Activated B cell treated with CpG ODN at 0.5 μM for 24 hours (primary cell): ENCODE measurements around the gene TMEM135. TPM values are rescaled to one million over a fixed set of nuclear protein-coding genes. Genes with fewer than 3 reads are reported as not detected.
"Not testable (repeated sequence)": the region's sequence is repeated elsewhere in the genome, so short reads cannot be mapped to it uniquely, and the experiment has no call there.

ENCODE experiments used
- ATAC-seq: fragments of 200-7000 bp; cut with Tn5 transposase; one replicate; pipeline ENCODE4 v1.10.0; 2021; ENCODE audit warnings: low read depth, mild to moderate bottlenecking, moderate library complexity
- CTCF ChIA-PET: fragments of 350-600 bp; sonication (Branson Sonifier 250); formaldehyde crosslinking; loops from one replicate; lab custom pipeline; 2021; ENCODE audit warnings: antibody characterized with exemption; lab: Charles Lee
- POLR2A ChIA-PET: fragments of 350-600 bp; sonication (Branson Sonifier 250); formaldehyde crosslinking; loops from one replicate; lab custom pipeline; 2021; ENCODE audit warnings: antibody characterized with exemption; lab: Charles Lee
- DNase-seq: peaks from one replicate; pipeline ENCODE4 v3.0.0; 2022
- H3K27ac Mint-ChIP-seq: one replicate; pipeline ENCODE4 v1.8.0; 2020; ENCODE audit warnings: mixed read lengths
- H3K27me3 Mint-ChIP-seq: one replicate; pipeline ENCODE4 v1.8.0; 2021; ENCODE audit warnings: mixed read lengths
- H3K36me3 Mint-ChIP-seq: one replicate; pipeline ENCODE4 v1.8.0; 2021; ENCODE audit warnings: low read depth, mixed read lengths
- H3K4me1 Mint-ChIP-seq: one replicate; pipeline ENCODE4 v1.8.0; 2021; ENCODE audit warnings: mixed read lengths
- H3K4me3 Mint-ChIP-seq: one replicate; pipeline ENCODE4 v1.8.0; 2020; ENCODE audit warnings: mild to moderate bottlenecking, mixed read lengths
- H3K9me3 Mint-ChIP-seq: one replicate; pipeline ENCODE4 v1.8.0; 2020; ENCODE audit warnings: mixed read lengths
- CTCF ChIP-seq: fragments of 200-600 bp; IDR thresholded peaks from one replicate; pipeline ENCODE4 v1.8.0; 2022; ENCODE audit warnings: antibody characterized with exemption, mild to moderate bottlenecking
- intact Hi-C: fragments of 100-400 bp; cut with micrococcal nuclease; formaldehyde crosslinking; loops from one replicate; pipeline ENCODE4 v1.15.1; 2024
- total RNA-seq: library from RNA; stranded (reverse); gene quantifications from 2 replicates; pipeline ENCODE4 v1.2.3, GENCODE V29; 2022

Gene TMEM135
- total RNA-seq, 1 donor from 2014 or later: 10.1 TPM

GRCh38 chr11:87144252-87144651 lies 106.5 kb downstream of the TMEM135 start:
- intact Hi-C loops: no loop called here
- CTCF ChIA-PET: no interaction called here
- POLR2A ChIA-PET: no interaction called here
- Mint-ChIP-seq H3K36me3 (peaks cover 9% of the 10 kb centered on the region), H3K4me3 (no peak overlapping the region), H3K27me3 (no peaks in the 10 kb centered on the region), H3K4me1 (no peaks in the 10 kb centered on the region), H3K9me3 (peaks cover 3% of the 10 kb centered on the region), H3K27ac (no peak overlapping the region)
- TF ChIP-seq CTCF: no peak
- ATAC-seq (no peak), DNase-seq (no peak)

GRCh38 chr11:87148749-87149148 lies 111.0 kb downstream of the TMEM135 start:
- ATAC-seq (no peak), DNase-seq (no peak)
- no peak overlapping the region for H3K4me3 Mint-ChIP-seq
- CTCF ChIA-PET: no interaction called here
- peaks cover 6% of the 10 kb centered on the region for H3K9me3 Mint-ChIP-seq
- H3K36me3 Mint-ChIP-seq: peaks cover 6% of the 10 kb centered on the region
- H3K27me3 Mint-ChIP-seq: no peaks in the 10 kb centered on the region
- no peak overlapping the region for H3K27ac Mint-ChIP-seq
- no peak for TF ChIP-seq CTCF
- POLR2A ChIA-PET: no interaction called here
- H3K4me1 Mint-ChIP-seq: peaks cover 7% of the 10 kb centered on the region
- intact Hi-C loops: no loop called here

- CTCF ChIA-PET, H3K36me3 Mint-ChIP-seq, H3K4me3 Mint-ChIP-seq, intact Hi-C loops, ATAC-seq, H3K27ac Mint-ChIP-seq, DNase-seq, H3K9me3 Mint-ChIP-seq, H3K27me3 Mint-ChIP-seq, POLR2A ChIA-PET: not testable (repeated sequence)
- peaks cover 16% of the 10 kb centered on the region for H3K4me1 Mint-ChIP-seq
Measured at GRCh38 chr11:87149782-87150181, 112.0 kb downstream of the TMEM135 start.

- Mint-ChIP-seq H3K36me3 (peaks cover 8% of the 10 kb centered on the region), H3K9me3 (peaks cover 6% of the 10 kb centered on the region), H3K27me3 (no peaks in the 10 kb centered on the region), H3K27ac (no peak overlapping the region), H3K4me1 (peaks cover 22% of the 10 kb centered on the region), H3K4me3 (no peak overlapping the region)
- no peak for ATAC-seq
- ChIA-PET CTCF (no interaction called here), POLR2A (no interaction called here)
- TF ChIP-seq CTCF: no peak
- intact Hi-C loops: no loop called here
- DNase-seq: no peak
Measured at GRCh38 chr11:87150936-87151335, 113.2 kb downstream of the TMEM135 start.

GRCh38 chr11:87154246-87154645 lies 116.5 kb downstream of the TMEM135 start:
- Mint-ChIP-seq H3K36me3 (peaks cover 8% of the 10 kb centered on the region), H3K4me3 (no peak overlapping the region), H3K27ac (no peak overlapping the region), H3K4me1 (peaks cover 30% of the 10 kb centered on the region), H3K9me3 (peaks cover 6% of the 10 kb centered on the region), H3K27me3 (no peaks in the 10 kb centered on the region)
- intact Hi-C loops: no loop called here
- ChIA-PET CTCF (no interaction called here), POLR2A (no interaction called here)
- TF ChIP-seq CTCF: no peak
- ATAC-seq (no peak), DNase-seq (no peak)

- DNase-seq: no peak
- Mint-ChIP-seq H3K4me3 (no peak overlapping the region), H3K9me3 (no peaks in the 10 kb centered on the region), H3K36me3 (peaks cover 8% of the 10 kb centered on the region), H3K27me3 (no peaks in the 10 kb centered on the region), H3K4me1 (peaks cover 30% of the 10 kb centered on the region), H3K27ac (no peak overlapping the region)
- intact Hi-C loops: no loop called here
- ATAC-seq: no peak
- ChIA-PET CTCF (no interaction called here), POLR2A (no interaction called here)
- no peak for TF ChIP-seq CTCF
Measured at GRCh38 chr11:87156970-87157369, 119.2 kb downstream of the TMEM135 start.

- H3K4me3 Mint-ChIP-seq, ATAC-seq, POLR2A ChIA-PET, CTCF ChIA-PET, H3K27me3 Mint-ChIP-seq, DNase-seq, H3K27ac Mint-ChIP-seq, H3K4me1 Mint-ChIP-seq, intact Hi-C loops: not testable (repeated sequence)
- H3K9me3 Mint-ChIP-seq: peaks cover 23% of the 10 kb centered on the region
- H3K36me3 Mint-ChIP-seq: peaks cover 33% of the 10 kb centered on the region
Measured at GRCh38 chr11:87169076-87169475, 131.3 kb downstream of the TMEM135 start.
